Sciatic nerve (tissue), 2 donors: ENCODE data around the gene CMC2. TPM values are rescaled to one million over a fixed set of nuclear protein-coding genes. Genes with fewer than 3 reads are reported as not detected.

Source experiments
- ATAC-seq: fragments of 200-7000 bp; cut with Tn5 transposase; one replicate; pipeline ENCODE4 v1.9.1; 2020; ENCODE audit warnings: mild to moderate bottlenecking, moderate library complexity
- DNase-seq: peaks from one replicate; pipeline ENCODE4 v3.0.0-alpha.2; 2020; ENCODE audit warnings: low spot score
- intact Hi-C: fragments of 100-400 bp; cut with DNase I; formaldehyde crosslinking; loops from one replicate; pipeline ENCODE4 v1.14.2; 2022
- total RNA-seq: library from RNA; stranded (reverse); fragmentation: NEBNext Ultra II Directional; extraction: Animal tissue kit (Norgen Biotek cat#: 25700); gene quantifications from one replicate; pipeline ENCODE4 v1.2.1, GENCODE V29; 2021
- donor health status: DM: no; HTN: no; CAD: no.
- donor health status: DM: no; HTN: no; CAD: no.

Gene CMC2
- total RNA-seq, 1 donor from 2014 or later: 39.1 TPM

DNA sequence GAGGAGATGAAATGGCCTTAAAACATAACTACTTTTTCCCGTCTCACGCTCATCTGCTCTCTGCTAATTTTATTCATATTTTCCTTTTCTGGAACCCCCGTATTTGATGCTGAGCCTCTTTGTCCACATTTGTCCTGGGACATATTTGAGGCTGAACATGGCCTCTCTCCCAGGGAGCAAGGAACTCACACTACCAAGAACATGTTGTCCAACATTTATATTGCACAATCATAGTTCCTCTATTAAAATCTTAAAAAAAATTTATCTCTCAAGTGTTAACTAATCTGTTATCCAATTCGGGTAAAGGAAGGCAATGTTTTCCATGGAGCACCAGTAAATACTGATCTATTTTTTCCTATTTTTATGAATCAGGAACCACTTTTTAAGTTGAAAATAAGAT, 60.2 kb downstream of the CMC2 start:
- DNase-seq (no peak), ATAC-seq (no peak)
- intact Hi-C loops: no loop called here

GRCh38 chr16:80940069-80940856, 66.4 kb downstream of the CMC2 start:
- intact Hi-C loops: no loop called here
- ATAC-seq: no peak
- no peak for DNase-seq

DNA sequence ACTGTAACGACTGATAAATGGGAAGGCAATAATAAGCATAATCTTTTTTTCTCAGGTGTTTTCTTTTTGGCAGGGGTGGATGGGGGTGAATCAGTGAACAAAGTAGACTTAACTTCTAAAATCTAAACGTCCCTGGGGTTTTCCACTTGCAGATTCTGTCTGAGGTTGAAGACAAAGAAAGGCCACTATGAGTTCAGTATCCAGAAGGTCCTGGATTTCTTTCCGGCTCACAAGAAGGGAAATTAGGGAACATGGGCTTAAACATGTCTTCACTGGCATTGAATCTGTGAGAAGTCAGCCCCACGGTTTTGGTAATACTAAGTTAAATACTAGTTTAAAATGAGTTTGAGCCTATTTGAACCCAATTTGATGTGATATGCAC, 67.8 kb downstream of the CMC2 start:
- DNase-seq (no peak), ATAC-seq (no peak)
- intact Hi-C loops: no loop called here

GRCh38 chr16:80938004-80938878, 68.4 kb downstream of the CMC2 start:
- intact Hi-C loops: no loop called here
- DNase-seq (no peak), ATAC-seq (peak; percentile 94)

GRCh38 chr16:80936410-80936809, 70.3 kb downstream of the CMC2 start:
- intact Hi-C loops: no loop called here
- ATAC-seq (no peak), DNase-seq (no peak)

DNA sequence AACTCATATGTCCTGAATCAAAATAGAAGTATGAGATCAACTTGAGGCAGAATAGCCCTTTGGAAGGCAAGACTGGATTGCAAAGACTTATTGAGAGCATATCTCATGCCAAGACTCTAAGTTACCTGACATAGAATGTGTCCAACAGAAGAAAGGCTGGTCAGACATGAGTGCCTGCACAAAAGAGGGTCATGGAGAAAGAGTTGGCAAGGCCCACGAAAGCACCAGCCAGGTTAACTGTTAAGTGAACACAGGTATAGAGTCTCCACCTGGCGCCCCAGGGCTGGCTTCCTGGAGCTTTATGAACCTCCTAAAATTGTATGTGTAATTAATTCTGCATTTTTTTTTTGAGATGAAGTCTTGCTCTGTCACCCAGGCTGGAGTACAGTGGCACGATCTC, 71.0 kb downstream of the CMC2 start:
- ATAC-seq (no peak), DNase-seq (no peak)
- intact Hi-C loops: no loop called here

DNA sequence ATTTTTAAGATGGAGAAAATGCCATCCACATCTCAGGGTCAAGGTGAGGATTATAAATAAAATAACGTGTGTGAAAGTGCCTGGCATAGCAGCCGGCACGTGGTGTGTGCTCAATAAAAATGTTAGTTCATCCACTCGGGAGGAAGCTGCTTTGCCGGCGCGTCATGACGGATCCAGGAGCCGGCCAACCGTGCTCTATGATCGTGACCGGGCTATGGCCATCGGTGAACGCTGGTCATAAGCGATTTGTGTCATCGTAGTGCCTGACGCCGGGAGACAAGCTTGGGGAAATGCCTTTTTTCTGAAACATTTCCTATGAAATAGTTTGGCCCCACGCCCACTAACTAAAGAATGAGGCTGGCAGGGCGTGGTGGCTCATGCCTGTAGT, 74.0 kb downstream of the CMC2 start:
- intact Hi-C loops: no loop called here
- ATAC-seq: peak; percentile 68

DNA sequence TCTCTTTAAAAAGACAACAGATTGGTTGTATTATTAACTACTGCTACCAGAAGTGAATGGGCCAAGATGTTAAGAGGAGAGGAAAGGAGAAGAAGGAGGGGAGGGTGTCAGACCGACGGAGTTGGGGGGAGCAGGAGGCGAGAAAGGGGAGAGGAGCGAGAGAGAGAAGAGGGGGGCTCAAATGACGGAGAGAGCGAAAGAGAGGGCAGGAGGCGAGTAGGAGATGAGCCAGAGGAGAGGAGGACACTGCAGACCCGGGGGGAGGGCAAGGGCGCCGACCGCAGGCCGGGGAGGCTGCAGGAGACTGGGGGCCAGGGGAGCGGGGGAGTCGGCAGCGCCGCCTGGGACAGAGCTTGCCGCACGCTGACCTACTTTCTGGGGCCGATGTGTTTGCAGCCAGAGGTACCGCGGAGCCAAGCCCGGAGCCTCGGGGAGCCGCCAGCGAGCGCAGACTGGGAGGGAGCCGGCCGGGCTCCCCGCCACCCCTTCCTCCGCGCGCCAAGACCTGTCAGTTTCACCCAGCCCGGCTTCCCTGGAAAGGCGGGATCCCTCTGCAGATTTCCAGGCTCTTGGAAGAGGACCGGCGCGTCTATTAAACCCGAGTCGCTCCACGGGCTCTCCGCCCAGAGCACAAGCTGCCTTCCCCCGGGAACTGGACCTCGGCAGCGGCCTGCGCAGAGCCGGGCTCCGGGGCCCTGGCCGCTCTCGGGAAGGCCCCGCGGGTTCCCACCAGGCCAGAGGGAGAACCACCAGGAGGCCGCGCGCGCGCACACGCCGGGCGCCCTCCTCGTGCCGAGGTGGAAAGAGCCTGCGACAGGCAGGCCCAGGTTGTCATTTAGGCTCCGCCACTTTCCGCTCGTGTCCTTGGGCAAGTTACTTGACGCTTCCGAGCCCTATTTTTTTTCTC, 74.6 kb downstream of the CMC2 start:
- ATAC-seq (peak; percentile 85), DNase-seq (peak; percentile 71)
- intact Hi-C loops: no loop called here

More for the DNA sequence above, 74.0 kb downstream of the CMC2 start:
- DNase-seq: peak; percentile 58

- no peak for DNase-seq
- ATAC-seq: no peak
- intact Hi-C loops: no loop called here
Measured at GRCh38 chr16:80924372-80924978, 82.2 kb downstream of the CMC2 start.

- DNase-seq (no peak), ATAC-seq (no peak)
- intact Hi-C loops: no loop called here
Measured at GRCh38 chr16:80923356-80923755, 83.3 kb downstream of the CMC2 start.

Other genes starting within 250 kb of the CMC2 start
- gene CDYL2, start 202.3 kb downstream of the CMC2 start, total RNA-seq: 5.7 TPM
- 3.9 TPM for gene CENPN, start 329 bp upstream of the CMC2 start, total RNA-seq
- 27.9 TPM for gene ATMIN, start 29.0 kb upstream of the CMC2 start, total RNA-seq
- 2.3 TPM for gene C16orf46, start 70.4 kb upstream of the CMC2 start, total RNA-seq
- 27.8 TPM for gene GCSH, start 89.5 kb upstream of the CMC2 start, total RNA-seq
- gene BCO1, start 231.8 kb upstream of the CMC2 start, total RNA-seq: not detected